ENCODE measurements around the gene MUC4.
"Not testable (repeated sequence)": the region's sequence is repeated elsewhere in the genome, so short reads cannot be mapped to it uniquely, and the experiment has no call there.

Gene MUC4

GRCh38 chr3:195828762-195829161 lies 17.0 kb upstream of the MUC4 start:
- TF ChIP-seq MAX (IDR thresholded peaks at IDR 0.05; ENCODE audit: low read depth, low read length), result no peak
- no peak for TF ChIP-seq POLR2A (IDR thresholded peaks at IDR 0.05; ENCODE audit: extremely low read depth, insufficient read length)
- H3K4me3 ChIP-seq (ENCODE audit: low read depth, low read length), result no peak overlapping the region
- no peak for DNase-seq (ENCODE audit: low read depth)

- H3K4me3 ChIP-seq (ENCODE audit: low read depth, low read length), result no peak overlapping the region
- no peak for DNase-seq (ENCODE audit: low read depth)
Measured at GRCh38 chr3:195825857-195826804, 14.4 kb upstream of the MUC4 start.

GRCh38 chr3:195825191-195825588 lies 13.5 kb upstream of the MUC4 start:
- H3K4me3 ChIP-seq (ENCODE audit: low read depth, low read length), result no peak overlapping the region
- no peak for DNase-seq (ENCODE audit: low read depth)
- TF ChIP-seq MAX (IDR thresholded peaks at IDR 0.05; ENCODE audit: low read depth, low read length) (no peak), CTCF (IDR thresholded peaks at IDR 0.05; ENCODE audit: low read depth, low read length) (no peak), POLR2A (IDR thresholded peaks at IDR 0.05; ENCODE audit: extremely low read depth, insufficient read length) (no peak), MYC (IDR thresholded peaks at IDR 0.05; ENCODE audit: low read depth, low read length) (no peak)

More at GRCh38 chr3:195825857-195826804, 14.4 kb upstream of the MUC4 start:
- TF ChIP-seq MYC (IDR thresholded peaks at IDR 0.05; ENCODE audit: low read depth, low read length) (no peak), MAX (IDR thresholded peaks at IDR 0.05; ENCODE audit: low read depth, low read length) (no peak), POLR2A (IDR thresholded peaks at IDR 0.05; ENCODE audit: extremely low read depth, insufficient read length) (no peak), CTCF (IDR thresholded peaks at IDR 0.05; ENCODE audit: low read depth, low read length) (no peak)

- not testable (repeated sequence) for H3K4me3 ChIP-seq (ENCODE audit: low read depth, low read length); DNase-seq (ENCODE audit: low read depth)
Measured at GRCh38 chr3:195824425-195825190, 12.9 kb upstream of the MUC4 start.

GRCh38 chr3:195823999-195824398 lies 12.3 kb upstream of the MUC4 start:
- peak; percentile 15 for DNase-seq (ENCODE audit: low read depth)
- H3K4me3 ChIP-seq (ENCODE audit: low read depth, low read length), result no peak overlapping the region
- TF ChIP-seq MAX (IDR thresholded peaks at IDR 0.05; ENCODE audit: low read depth, low read length), result no peak
- TF ChIP-seq MYC (IDR thresholded peaks at IDR 0.05; ENCODE audit: low read depth, low read length), result no peak
- TF ChIP-seq CTCF (IDR thresholded peaks at IDR 0.05; ENCODE audit: low read depth, low read length), result no peak
- TF ChIP-seq POLR2A (IDR thresholded peaks at IDR 0.05; ENCODE audit: extremely low read depth, insufficient read length), result no peak

- TF ChIP-seq POLR2A (IDR thresholded peaks at IDR 0.05; ENCODE audit: extremely low read depth, insufficient read length) (no peak), CTCF (IDR thresholded peaks at IDR 0.05; ENCODE audit: low read depth, low read length) (no peak), MYC (IDR thresholded peaks at IDR 0.05; ENCODE audit: low read depth, low read length) (no peak), MAX (IDR thresholded peaks at IDR 0.05; ENCODE audit: low read depth, low read length) (no peak)
- no peak for DNase-seq (ENCODE audit: low read depth)
- no peak overlapping the region for H3K4me3 ChIP-seq (ENCODE audit: low read depth, low read length)
Measured at GRCh38 chr3:195823280-195823679, 11.6 kb upstream of the MUC4 start.
